GM19372 (cell line): ENCODE measurements around the gene ATP13A4.

Source experiments
- ATAC-seq: cut with Tn5 transposase; IDR thresholded peaks from one replicate; pipeline ENCODE4 v1.9.1; 2021; ENCODE audit warnings: mild to moderate bottlenecking, low read depth, moderate library complexity; ENCODE audit not compliant: unreplicated experiment

The ATP13A4 gene

DNA sequence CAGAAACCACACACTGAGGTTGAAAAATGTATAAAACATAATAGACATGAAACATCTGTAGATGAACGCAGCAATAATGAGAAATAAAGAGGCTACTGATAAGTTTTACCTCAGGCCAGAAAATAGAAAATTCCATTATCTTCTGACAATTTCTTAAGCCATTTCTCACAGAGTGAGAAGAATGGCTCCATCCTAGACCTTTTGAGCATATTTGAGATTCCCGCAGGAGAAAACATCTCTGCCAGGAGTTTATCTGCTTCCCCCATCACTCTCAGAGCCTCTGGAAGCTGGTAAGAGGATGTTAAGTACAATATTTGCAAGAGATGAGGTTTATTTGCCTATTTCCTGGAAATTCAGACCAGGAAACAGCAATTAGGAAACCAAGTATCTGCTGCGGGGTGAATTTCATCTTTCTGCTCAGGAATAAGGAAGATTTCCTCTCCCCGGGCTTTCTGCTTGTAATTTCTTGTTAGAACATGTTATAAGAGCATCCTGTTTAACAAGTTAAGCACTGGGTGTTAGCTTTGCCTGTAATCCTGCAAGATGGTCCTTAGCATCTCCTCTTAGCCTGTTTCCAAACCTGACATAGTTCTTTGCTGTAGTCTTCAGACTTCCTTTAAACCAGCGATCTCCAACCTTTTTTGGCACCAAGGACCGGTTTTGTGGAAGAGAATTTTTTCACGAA, 54.8 kb downstream of the ATP13A4 start:
- no peak for ATAC-seq

DNA sequence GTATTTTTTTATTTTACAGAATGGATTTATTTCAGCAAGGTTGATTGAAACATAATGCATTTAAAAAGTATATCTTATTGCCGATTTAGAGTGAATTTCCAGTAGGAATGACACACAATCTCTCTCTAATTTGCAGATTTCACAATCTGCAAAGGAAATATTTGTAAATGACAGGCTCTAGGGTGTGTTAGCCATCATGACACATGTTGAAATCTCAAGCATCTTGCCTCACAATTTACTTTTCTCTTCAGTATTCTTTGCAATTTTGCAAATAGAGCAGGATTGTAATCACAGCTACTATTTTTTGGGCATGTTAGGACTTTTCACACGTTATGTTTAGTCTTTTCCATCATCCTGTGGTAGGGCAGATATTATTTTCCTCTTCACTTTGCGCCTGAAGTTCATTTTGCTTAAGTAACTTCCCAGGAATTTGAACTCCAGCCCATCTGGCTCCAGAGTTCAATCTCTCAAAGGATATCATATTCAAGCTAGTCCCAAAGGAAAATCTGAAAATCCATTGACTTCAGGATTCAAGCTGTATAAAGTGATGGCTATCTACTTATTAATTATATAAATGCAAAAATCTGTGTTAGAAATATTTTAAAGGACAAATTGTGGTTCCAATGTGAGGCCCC, 55.4 kb downstream of the ATP13A4 start:
- no peak for ATAC-seq

DNA sequence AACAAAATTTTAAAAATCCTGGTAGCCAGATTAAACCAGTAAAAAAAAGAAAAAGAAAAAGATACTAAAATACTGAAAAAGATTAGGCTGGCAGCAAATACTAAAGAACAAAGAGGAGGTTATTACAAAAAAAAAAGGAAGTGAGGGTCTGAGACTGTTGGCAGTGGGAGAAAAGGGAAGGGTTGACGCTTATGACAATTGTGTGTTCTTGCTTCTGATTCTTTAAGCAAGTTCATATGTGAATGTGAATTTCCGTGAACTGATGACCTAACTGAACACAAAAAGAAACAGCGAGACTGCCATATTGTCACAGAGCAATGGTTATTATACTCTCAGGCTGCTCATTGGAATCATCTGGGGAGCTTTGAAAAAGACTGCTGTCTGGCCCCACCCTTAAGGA, 56.5 kb downstream of the ATP13A4 start:
- no peak for ATAC-seq

DNA sequence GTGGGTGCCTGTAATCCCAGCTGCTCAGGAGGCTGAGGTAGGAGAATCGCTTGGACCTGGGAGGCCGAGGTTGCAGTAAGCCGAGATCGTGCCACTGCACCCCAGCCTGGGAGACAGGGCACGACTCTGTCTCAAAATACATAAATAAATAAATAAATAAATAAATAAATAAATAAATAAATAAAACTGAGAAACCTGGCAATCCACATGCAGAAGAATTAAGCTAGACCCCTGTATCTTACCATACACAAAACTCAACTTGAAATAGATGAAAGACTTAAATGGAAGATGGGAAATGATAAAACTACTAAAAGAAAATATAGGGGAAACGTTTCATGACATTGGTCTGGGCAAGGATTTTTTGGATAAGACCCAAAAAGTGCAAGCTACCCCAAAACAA, 58.0 kb downstream of the ATP13A4 start:
- ATAC-seq: no peak

DNA sequence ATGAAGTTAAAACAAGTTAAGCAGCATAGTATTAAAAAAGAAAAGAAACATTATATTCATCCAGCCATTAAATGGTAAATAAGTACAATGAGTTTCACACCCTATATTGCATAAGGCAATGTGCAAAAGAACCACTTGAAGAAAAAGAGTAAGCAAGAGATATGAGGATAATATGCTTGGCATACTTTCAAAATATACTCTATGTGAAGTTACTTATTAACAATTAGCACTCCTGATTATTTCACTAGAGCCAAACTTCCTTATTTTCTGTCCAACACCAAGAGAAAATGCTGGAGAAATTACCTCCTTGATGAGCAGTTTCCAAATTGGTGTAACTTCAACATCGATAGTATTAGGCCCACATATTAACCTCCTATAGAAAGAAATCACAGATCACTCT, 63.7 kb downstream of the ATP13A4 start:
- no peak for ATAC-seq

DNA sequence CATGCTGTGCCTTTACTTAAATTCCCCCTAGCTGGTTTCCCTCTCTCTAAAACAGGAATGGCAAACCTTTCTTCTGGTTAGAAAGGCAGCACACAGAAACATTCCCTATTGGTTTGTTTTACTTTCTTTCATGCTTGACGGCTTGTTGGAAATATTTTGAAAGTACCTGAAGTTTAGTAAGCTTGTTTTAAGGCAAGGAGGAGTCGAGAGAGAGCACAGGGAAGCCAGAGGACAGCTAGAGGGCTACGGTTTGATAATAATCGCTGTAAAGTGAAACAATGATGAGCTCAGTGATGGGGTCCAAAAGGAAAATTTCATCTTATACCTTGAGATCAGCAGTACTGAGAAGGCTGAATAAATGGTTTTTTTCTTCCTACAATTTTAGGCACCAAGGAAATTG, 64.1 kb downstream of the ATP13A4 start:
- no peak for ATAC-seq

DNA sequence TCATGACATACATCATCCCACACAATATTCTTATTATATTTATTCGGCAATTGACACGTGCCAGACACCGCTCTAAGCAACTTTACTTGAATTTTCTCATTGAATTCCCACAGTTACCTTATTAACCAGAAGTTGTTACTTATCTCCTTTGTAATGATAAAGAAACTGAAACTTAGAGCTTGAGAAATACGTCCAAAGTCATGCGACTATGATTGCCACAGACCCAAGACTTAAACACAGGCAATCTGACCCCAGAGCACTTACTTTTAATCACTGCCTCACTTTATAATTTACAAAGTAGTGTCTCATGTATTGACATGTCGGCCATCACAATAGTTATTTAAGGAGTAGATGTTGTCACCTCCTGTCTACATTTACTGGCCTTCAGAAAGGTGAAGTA, 64.7 kb downstream of the ATP13A4 start:
- ATAC-seq: no peak

DNA sequence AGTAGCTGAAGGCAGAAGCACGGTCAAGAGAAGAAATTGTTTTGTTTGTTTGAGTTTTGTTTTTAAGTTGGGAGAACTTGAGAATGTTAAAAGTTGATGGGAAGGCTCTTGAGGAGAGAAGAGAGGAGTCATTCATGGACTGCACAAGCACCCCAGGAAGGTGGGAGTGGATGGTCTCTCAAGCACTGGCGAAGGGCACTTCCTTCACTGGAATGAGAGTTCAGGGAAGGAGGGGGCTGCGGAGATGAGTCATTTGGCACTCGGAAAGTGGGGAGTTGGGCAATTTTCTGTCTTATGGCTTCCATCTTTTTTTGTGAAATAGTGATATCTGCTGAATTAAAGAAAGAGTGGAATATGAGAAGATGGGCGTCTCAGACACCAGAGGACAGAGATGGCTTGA, 66.0 kb downstream of the ATP13A4 start:
- no peak for ATAC-seq

DNA sequence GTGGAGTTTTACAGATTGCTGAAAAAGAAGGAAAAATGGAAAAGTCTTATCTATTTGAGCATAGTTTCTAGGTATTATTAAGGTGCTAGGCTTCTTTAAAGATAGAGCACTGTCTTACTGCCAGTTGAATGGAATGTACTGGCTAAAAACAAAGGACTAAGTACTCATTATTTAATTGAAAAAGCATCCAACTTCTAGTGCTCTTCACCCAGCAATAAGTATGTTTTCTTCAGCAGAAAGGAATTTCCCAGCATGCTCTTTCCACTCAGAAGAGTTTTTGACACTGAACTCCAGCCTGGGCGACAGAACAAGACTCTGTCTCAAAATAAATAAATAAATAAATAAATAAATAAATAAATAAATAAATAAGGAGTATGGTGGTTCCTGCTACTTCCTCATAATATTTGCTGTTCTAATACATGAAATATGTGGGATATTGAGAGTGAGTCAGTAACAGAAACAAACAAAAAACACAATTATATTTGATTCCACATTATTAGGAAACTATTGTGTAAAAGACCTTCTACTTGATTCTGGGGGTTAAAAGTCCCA, 70.6 kb downstream of the ATP13A4 start:
- ATAC-seq: no peak

DNA sequence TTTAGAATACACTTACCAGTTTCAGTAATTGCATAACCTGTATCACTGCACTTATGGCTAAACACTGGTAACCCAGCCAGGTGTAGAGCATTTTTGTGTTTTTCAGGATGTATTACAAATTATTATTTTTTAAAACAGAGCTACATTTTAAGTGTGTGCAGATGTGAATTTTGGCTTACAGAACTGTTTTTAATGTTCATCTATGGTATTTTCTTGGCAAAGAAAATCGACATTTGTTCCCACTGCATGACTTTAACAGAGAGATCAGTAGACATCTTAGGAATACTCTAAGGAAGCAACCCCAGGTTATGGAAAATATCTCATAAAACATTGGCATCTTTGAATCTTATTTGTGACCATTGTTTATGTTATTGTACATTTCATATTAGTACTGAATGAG, 73.3 kb downstream of the ATP13A4 start:
- no peak for ATAC-seq

DNA sequence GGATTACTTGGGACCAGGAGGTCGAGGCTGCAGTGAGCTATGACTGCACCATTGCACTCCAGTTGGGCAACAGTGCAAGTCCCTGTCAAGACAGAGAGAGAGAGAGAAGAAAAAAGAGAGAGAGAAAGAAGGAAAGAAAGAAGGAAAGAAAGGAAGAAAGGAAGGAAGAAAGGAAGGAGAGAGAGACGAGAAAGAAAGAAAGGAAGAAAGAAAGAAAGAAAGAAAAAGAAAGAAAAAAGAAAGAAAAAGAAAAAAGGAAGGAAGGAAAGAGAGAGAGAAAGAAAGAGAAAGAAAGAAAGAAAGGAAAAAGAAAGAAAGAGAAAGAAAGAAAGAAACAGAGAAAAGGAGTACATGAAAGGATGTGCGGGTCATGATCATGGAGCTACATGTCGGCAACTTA, 80.2 kb downstream of the ATP13A4 start:
- ATAC-seq: no peak

DNA sequence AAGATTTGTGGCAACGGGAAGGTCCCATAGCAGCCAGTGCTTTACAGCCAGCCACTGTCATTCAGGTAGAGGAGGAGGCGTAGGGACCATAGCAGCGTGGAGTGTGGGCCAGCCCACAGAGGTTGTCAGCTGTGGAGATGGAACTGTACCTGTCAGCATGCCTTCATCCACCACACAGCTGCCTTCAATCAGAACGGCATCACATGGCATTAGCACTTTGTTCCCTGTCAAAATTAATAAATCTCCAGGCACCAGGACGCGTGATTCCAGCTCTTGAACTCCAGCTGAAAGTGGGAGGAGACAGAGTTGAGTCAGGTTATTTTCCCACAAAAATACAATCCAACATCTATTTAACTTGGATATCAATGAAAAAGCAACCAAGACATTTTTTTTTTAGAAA, 84.0 kb downstream of the ATP13A4 start:
- no peak for ATAC-seq

DNA sequence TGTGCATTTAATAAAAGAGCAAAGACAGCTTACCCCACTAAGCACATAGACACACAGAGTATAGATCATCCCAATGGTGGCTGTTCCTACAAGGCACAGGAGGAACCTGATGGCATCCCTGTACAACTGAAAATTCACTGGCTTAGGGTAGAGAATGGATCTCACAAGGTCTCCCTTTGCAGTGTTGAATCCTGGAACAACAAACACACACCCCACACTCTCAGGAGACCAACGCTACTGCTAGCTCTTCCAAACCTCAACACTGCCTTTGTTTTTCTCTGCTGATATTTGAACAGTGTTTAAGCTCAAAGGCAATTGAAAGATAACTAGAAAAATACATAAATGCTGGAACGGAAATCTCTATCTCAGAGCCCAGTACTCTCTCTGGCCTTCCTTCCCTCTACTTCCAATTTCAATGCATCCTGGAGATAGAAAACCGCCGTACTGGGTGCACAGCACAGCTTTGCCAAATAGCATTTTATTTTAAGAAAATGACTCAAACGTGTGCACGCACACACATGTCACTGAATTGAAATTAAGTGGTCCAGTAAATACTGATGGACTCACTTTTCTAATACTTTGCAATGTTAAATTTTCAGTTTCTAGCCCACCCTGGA, 88.6 kb downstream of the ATP13A4 start:
- ATAC-seq: no peak

DNA sequence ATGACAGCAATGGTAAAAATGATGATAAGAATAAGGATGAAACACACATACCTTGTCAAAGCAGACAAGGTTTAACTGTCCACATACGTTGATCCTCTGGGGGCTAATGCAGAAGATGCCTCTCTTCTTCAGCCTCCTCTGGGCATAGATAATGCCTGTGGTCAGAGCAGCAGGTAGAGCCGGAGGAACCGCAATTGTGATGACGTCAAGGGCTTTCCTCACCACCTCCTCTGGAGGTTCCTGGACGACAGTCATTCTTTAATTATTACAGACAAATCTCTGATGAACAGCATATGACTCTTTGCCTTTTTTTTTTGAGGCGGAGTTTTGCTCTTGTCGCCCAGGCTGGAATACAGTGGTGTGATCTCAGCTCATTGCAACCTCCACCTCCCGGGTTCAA, 89.8 kb downstream of the ATP13A4 start:
- ATAC-seq: no peak

DNA sequence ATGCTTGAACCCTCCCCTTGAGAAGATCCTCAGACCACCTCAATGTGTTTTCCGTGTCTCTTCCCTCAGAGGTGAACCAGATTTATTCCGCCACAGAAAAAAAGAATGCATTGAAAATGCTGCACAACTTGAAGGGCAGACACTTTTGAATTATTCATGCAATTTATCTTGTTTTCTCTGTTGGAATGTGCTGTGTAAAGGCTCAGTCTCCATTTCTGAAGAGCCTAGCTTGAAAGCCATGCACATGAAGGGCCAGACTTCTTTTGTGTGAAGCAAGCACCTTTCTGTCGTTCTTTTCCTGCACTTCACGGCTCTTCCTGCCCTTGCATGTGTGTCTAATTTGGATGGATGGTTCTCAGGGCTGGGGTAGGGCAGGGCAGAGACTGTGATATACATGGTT, 97.2 kb downstream of the ATP13A4 start:
- no peak for ATAC-seq

DNA sequence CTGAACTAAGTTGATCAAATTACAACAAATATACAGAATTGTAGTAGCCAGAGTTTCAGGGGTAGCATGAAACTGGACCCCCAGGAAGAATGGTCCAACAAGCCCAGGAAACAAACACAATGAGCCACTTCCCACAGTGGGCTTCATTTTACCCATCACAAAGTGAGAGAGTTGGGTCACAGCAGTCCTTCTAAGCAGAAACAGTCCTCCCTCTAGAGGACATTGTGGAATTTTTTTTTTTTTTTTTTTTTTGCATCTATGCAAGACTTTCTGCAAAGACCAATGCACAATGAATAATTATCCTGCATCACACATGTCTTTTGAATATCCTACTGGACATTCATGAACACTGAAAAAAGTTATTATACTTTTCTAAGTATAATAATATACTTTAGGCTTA, 102.4 kb downstream of the ATP13A4 start:
- no peak for ATAC-seq

DNA sequence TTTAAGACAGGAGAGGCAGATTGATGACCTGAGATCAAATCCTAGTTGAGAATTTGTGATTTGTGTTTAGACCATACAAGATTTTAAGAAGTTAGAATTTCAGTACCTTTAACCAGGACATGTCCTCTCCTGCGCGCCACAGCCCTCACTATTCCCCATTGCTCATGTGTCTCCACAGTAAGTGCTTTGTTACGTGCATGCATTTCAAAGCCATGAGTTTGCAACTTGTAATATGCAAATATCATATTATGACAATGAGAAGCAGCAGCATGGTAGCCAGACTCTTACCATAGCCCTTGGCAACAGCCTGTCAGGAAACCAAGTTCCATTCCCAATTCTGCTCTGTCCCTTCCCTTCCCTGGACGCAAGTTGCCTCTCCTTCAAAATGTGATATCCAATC, 102.8 kb downstream of the ATP13A4 start:
- no peak for ATAC-seq

DNA sequence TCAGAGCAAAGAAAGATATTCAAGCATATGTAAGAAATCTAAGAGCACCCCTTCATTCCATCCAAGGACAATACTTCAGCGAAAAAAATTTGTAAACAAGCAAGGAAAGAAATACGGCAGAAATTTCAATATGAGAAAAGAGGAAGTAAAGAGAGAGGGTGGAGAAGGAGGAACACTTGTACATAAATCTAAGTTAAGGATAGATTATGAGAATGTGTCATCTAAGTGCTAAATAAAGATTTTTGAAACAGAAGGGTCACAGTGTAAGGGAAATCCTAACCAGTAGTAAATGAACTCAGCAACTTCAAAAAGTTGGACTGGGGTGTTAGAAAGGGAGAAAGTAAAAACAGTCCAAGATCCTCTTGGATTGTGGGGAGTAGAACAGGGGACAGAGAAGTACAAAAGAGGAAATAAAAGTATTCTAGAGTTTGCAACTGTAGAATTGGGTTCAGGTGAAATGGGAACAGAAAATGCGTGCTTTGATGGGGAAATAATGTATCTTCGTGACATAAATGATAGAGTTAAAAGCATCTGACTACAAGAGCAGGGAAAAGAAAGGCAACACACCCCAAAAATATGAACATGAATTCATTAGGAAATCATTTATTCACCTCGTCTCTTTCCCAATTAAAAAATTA, 107.6 kb downstream of the ATP13A4 start:
- no peak for ATAC-seq

DNA sequence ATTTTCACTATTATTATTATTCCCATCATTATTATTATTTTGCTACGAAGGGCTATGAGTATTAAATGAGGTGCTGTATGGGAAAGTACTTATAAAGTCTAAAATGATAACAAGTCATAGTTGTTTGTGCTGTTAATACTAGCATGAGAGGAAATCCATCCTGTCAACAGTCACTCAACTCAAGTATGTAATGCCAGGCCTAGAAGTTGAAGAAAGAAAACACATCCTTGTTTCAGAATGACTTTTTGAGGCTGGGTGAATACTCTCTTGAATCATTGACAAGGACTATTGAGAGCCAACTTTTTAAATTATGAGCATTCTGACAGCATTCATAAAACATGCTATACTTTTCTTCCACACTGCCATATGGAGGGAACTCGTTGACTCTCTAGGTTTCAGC, 115.3 kb downstream of the ATP13A4 start:
- ATAC-seq: no peak

DNA sequence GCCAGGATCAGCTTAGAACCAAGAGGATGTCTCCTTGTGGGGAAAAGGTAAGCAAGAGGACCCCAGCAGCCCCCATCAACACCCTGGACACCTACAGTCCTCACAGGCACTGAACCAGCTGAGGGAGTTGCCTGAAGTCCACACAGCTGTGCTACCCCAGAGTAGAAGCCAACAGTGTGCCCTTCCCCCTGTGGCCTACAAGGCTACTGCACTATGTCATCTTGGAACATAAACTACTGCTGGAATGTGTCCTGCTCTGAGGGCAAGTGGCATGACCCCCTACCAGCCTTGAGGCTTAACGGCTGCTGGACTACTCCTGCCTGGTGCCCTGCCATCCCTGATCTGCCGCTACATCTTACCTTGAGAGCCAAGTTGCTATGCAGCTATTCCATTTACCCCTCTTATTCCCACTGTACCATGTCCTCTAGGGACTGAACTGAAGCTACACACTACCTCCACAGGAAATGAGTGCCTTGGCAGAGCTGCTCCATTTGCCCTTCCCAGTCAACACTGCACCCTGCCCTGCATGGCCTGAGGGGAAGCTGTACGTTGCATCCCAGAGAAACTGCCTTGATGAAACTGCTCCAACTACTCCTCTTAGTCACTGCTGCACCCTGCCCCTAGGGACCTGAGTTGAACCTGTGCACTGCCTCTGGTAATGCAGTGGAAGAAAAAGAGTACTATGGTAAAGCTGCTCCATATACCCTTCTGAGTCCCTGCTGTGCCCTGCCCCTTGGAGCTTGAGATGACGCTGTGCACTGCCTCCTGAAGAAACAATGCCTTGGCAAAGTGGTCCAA, 135.9 kb downstream of the ATP13A4 start:
- ATAC-seq: no peak

DNA sequence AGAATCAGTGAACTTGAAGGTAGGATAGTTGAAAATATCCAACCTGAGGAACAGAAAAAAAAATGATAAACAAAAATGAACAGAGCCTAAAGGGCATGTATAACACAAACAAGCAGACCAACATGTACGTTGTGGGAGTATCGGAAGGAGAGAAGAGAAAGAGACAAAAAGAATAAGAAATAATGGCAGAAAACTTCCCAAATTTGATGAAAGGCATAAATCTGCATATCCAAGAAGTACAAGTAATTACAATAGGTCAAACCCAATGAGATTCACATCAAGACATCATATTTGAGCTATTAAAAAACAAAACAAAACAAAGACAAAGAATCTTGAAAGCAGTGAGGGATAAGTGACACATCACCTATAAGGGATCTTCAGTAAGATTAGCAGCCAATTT, 138.1 kb downstream of the ATP13A4 start:
- no peak for ATAC-seq
